Superior temporal gyrus (tissue), 1 donor: ENCODE data around the gene PPP2R2C.
A peak's percentile ranks its signal among the peaks of the same experiment; 100 is the strongest.

Experiments used
- DNase-seq: peaks from one replicate; pipeline ENCODE4 v3.0.0-alpha.2; 2016; ENCODE audit errors: extremely low spot score

The PPP2R2C gene

DNA sequence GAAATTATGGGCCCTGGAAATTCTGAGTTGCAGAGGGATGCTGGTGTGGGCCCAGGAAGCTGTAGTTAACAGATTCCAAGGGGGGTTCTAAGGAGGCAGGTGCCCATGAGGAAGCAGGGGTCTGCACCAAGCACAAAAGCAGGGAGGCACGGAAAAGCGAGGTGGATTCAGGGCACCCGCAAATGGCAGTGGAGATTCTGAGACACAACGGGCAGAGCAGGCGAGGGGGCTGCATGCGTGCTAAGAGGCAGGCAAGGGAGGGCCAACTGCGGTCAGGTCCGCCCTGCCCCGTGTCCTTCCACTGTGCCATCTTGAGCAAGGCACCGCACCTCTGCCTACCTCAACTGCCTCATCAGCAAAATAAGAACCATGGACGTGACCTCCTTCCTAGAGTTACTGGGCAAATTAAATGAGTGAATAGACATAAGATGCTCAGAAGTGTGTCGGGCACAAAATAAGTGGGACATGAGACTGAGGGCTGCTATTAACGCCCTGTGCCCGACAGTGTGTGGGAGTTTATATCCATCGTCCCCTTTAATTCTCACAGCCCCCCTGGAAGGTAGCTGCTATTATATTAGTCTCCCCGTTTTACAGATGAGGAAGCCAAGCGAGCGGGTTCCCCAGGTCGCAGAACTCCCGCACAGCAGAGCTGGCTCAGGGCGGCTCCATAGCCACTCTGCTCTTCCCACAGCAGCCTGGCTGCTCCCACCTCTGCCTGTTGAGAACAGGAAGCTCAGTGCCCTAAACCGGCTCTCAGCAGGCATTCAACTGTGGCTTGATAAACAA, 67.6 kb downstream of the PPP2R2C start:
- no peak for DNase-seq

DNA sequence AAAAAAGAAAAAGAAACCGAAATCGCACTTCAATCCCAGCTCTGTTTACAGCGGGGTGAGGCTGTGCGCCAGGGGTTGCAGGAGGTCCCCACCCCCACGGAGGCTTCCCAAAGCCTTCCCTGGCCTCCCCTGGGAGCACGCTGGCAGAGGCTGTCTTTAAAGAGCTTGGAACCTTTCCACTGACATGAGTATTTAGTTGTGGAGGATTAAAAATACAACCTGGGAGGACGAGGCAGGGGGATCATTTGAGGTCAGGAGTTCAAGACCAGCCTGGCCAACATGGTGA, 69.1 kb downstream of the PPP2R2C start:
- DNase-seq, result no peak

- no peak for DNase-seq
Measured at GRCh38 chr4:6402566-6403399, 69.6 kb downstream of the PPP2R2C start.

DNA sequence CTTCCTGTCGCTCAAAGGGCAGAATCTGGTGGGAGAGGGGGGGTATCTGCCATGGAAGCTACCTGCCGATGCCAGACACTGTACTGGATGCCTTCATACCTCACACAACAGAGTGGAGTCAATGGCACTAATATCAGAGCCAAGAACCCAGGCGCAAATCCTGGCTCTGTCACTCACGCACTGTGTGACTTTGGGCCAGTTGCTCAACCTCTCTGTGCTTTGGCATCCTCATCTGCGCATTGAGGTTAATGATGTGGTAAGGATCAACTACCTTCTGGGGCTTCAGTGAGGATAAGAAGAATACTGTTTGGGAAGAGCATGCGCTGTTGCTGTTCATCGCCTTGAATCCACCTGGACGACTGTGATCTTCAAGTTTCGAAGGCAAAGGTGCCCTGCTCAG, 70.6 kb downstream of the PPP2R2C start:
- no peak for DNase-seq

GRCh38 chr4:6396696-6397236, 75.6 kb downstream of the PPP2R2C start:
- no peak for DNase-seq

DNA sequence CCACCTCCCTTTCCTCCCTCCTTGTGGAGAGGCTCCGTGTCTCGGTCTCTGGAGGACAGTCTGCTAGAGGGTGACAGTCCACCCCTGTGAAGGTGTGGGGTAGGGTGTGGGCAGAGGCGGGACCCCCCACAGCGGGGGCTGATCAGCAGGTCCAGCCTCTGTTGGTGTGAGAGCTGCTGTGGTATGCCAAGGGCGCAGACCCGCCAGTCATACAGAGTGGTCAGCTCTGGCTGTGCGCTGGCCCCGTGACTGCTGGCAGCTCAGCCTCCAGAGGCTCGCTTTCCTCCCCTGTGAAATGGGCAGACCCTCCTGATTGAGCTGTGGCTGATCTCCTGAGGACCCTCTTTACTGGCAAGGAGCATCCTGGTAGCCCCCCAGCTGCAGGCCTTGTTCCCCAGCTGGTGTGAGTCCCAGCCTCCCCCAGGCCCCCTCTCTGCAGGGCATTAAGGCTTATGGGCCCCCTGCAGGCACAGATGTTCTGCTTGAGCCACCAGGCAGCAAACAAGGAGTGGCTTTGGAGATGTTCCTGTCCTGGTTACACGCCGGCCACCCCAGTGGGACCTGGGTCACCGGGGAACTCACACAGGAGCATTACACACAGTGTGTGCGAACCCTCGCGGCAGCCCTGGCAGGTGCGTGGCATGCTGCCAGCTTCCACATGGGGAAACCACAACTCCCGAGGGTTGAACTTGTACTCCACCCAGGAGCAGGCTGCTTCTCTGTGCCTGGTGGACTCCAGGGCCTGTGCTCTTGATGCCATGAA, 76.8 kb downstream of the PPP2R2C start:
- no peak for DNase-seq

GRCh38 chr4:6394671-6395081, 77.7 kb downstream of the PPP2R2C start:
- no peak for DNase-seq

DNA sequence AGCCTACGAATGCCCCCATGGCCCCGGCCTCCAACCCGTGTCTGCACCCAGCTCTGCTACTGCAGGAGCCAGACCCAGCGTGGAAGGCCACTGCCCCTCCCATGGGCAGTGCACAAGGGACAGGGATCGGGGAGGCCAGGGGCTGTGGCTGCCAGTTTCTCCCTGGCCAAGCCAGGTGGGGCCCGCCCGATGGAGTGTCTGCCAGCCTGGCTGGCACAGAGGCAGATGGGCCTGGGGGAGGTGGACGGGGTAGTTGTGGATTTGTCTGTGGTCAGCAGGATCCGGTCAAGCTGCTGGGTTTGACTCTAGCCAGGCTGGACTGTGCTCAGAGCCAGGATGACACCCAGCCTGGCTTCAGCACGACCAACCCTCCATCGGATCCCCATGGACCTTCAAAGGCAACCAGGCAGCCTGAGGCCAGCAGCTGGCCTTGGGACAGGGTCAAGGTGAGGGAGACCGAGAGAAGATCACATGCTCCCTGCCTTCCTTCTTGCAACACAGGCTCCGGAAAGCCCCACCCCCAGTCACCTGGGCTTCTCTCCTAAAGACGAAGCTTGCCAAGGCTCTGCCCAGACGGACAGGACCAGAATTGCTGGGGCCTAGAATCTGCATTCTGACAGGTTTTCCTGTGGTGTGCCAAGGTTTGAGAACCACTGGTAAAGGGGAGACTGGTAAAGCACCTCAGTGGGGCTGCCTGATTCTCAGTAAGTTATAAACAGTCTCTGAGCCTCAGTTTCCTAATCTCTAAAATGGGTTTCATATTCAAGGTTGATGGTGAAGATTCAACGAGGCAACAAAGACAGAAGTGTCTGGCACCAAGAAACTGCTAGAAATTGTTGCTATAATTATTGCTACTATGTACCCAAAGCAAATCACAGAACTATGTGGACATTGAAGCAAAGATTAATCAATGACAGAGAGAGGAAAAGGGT, 78.6 kb downstream of the PPP2R2C start:
- DNase-seq, result no peak

GRCh38 chr4:6393066-6393465, 79.3 kb downstream of the PPP2R2C start:
- no peak for DNase-seq

DNA sequence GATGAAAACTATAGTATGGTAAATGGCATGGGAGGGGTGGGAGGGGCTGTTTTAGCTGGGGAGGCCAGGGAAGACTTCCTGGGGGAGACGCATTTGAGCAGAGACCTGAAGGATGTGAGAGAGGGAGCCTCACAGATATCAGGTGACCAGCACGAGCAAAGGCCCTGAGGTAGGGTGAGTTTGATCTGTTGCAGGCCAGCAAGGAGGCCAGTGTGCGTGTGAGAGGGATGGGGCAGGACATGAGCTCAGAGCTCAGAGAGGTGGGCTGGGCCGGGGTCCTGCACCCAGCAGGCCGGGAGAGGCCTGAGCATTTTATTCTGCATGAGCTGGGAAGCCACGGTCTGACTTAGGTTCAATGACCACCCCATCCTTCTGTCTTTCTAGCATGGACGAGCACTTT, 80.0 kb downstream of the PPP2R2C start:
- no peak for DNase-seq

- no peak for DNase-seq
Measured at GRCh38 chr4:6391852-6392188, 80.6 kb downstream of the PPP2R2C start.

GRCh38 chr4:6391186-6391851, 81.1 kb downstream of the PPP2R2C start:
- DNase-seq, result no peak

- DNase-seq, result peak; percentile 64
Measured at GRCh38 chr4:6390356-6390755, 82.1 kb downstream of the PPP2R2C start.

DNA sequence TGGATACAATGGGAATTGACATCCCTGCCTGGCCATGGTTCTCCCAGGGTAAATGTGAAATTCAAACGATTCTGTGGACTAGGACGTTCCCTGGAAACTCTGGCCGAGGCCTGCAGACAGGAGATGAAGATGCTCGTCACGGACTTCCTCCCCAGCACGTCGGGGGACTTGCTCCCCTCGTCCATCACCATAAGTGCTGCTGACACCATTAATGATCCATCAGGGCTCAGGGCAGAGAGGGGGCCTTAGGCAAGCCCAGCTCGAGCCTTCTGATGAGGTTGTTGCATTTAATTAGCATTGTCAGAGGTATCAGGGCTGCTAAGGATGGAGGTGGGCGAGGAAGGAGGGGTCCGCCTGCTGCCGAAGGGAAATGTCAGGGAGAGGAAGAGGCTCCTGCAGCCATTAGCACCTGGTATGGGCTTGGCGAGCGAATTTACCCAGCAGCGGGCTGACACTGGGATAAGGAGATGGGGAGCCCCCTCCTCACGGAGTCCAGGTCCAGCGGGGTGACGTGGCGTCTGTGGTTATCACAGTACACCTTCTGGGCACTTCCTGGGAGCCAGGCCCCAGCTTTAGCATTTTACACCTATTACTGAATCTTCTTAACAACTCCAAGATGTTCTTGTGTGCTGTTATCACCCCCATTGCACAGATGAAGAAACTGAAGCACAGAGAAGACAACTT, 83.1 kb downstream of the PPP2R2C start:
- no peak for DNase-seq

- no peak for DNase-seq
Measured at GRCh38 chr4:6388713-6389112, 83.7 kb downstream of the PPP2R2C start.

DNA sequence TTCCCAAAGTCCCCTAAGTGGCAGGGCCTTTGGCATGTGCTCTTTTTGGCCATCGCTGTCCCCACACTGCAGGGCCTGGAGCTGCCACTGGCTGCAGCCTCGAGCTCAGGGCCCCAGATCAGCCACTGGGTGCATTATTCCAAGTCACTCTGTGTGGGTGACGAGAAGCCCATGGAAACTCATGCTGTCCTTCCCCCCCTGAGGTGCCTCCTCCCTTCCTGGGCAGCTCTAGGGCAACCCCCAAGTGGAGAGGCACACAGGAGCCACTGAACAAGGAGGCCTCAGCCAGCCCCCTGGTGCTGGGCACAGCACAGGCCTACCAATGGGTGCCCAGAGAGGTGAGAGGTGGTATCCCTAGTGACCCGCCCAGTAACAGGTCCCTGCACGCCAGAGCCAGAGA, 84.5 kb downstream of the PPP2R2C start:
- DNase-seq, result no peak

GRCh38 chr4:6386091-6386490, 86.3 kb downstream of the PPP2R2C start:
- no peak for DNase-seq

DNA sequence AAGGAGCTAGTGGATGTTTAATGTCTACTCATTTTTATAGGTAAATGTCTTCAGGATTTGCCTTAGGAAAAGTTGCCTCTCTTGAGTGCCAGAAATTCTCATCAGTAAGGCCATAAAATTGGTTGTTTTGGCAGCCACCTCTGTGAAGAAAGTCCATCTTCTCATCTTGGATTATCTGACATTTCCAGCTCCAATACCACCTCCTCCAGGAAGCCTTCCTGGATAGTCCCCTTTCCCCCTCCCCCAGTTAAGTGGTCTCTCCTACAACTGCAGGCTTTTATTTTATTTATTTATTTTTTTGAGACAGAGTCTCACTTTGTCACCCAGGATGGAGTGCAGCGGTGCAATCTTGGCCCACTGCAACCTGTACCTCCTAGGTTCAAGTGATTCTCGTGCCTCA, 87.1 kb downstream of the PPP2R2C start:
- DNase-seq, result no peak

DNA sequence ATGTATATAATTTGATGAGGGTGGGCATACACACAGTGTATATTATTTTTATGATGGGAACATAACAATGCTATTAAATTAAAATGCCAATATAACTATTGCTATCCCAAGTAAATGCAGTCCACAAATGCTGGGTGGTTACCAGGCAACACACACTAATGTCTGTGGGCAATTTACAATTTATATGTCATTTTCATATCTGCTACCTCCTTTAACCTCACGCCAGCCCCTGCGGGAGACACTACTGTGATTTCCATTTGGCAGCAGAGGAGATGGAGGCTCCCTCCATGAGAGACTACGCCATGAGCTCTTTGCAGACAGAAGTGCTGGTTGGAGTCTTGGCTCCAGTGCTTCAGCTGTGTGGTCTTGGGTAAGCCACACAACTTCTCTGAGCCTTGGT, 87.9 kb downstream of the PPP2R2C start:
- no peak for DNase-seq

GRCh38 chr4:6383929-6384328, 88.5 kb downstream of the PPP2R2C start:
- DNase-seq, result no peak
